HG03066 (cell line): ENCODE data around the gene ST8SIA3.
"Not testable (repeated sequence)": the region's sequence is repeated elsewhere in the genome, so short reads cannot be mapped to it uniquely, and the experiment has no call there.

Source experiments
- ATAC-seq: cut with Tn5 transposase; IDR thresholded peaks from one replicate; pipeline ENCODE4 v1.9.1; 2021; ENCODE audit warnings: low read depth; ENCODE audit not compliant: unreplicated experiment

The ST8SIA3 gene

GRCh38 chr18:57364460-57364859, 12.1 kb downstream of the ST8SIA3 start:
- no peak for ATAC-seq

GRCh38 chr18:57366528-57367081, 14.2 kb downstream of the ST8SIA3 start:
- ATAC-seq: no peak

GRCh38 chr18:57372444-57372843, 20.1 kb downstream of the ST8SIA3 start:
- no peak for ATAC-seq

- ATAC-seq: no peak
Measured at GRCh38 chr18:57373017-57373416, 20.7 kb downstream of the ST8SIA3 start.

GRCh38 chr18:57376503-57376902, 24.1 kb downstream of the ST8SIA3 start:
- ATAC-seq: no peak

GRCh38 chr18:57389271-57389670, 36.9 kb downstream of the ST8SIA3 start:
- ATAC-seq: no peak

GRCh38 chr18:57390044-57390443, 37.7 kb downstream of the ST8SIA3 start:
- ATAC-seq: no peak

GRCh38 chr18:57394749-57395148, 42.4 kb downstream of the ST8SIA3 start:
- ATAC-seq: not testable (repeated sequence)

- not testable (repeated sequence) for ATAC-seq
Measured at GRCh38 chr18:57396831-57397230, 44.5 kb downstream of the ST8SIA3 start.

GRCh38 chr18:57397440-57398132, 45.2 kb downstream of the ST8SIA3 start:
- ATAC-seq: no peak

- no peak for ATAC-seq
Measured at GRCh38 chr18:57404345-57404744, 52.0 kb downstream of the ST8SIA3 start.

GRCh38 chr18:57409650-57410049, 57.3 kb downstream of the ST8SIA3 start:
- ATAC-seq: no peak

- no peak for ATAC-seq
Measured at GRCh38 chr18:57410749-57411148, 58.4 kb downstream of the ST8SIA3 start.

GRCh38 chr18:57416542-57416941, 64.2 kb downstream of the ST8SIA3 start:
- no peak for ATAC-seq
